ENCODE data around the gene TBX6. TPM values are rescaled to one million over a fixed set of nuclear protein-coding genes. Genes with fewer than 3 reads are reported as not detected.

The TBX6 gene
- total and polyA plus RNA-seq, 10 of the 15 experiments (the other 5 are each of a cell fraction or from before 2014, with no cell fraction given) = 0.08 to 0.90 (median 0.31) TPM; not detected in 2

GRCh38 chr16:30083216-30084055 is 8.3 kb downstream of the TBX6 start:
- Histone ChIP-seq H3K27ac (ENCODE audit: control insufficient read depth, insufficient read depth) (no peak overlapping the region), H3K9ac (ENCODE audit: control insufficient read depth, insufficient read depth, low read length) (no peak overlapping the region), H3K79me2 (ENCODE audit: control insufficient read depth, insufficient read depth, low read length) (peaks cover 6% of the 10 kb centered on the region), H4K20me1 (ENCODE audit: control insufficient read depth, insufficient read depth) (no peaks in the 10 kb centered on the region), H3K27me3 (replicated peaks in 1 of 2; ENCODE audit: control insufficient read depth in 2 of 2, insufficient read depth in 2 of 2, low read length in 1 of 2) (no peaks in the 10 kb centered on the region), H3K4me1 (ENCODE audit: control insufficient read depth, insufficient read depth, low read length) (no peaks in the 10 kb centered on the region), H3K4me3 (no peak overlapping the region), H2AFZ (ENCODE audit: control insufficient read depth, low read depth, low read length) (no peak overlapping the region), H3K36me3 (ENCODE audit: control insufficient read depth in 2 of 2, insufficient read depth in 2 of 2, low read length in 1 of 2) (peaks cover 26 to 39% of the 10 kb centered on the region in 2 experiments; a peak in 3 of 4 replicates), H3K9me3 (replicated peaks; ENCODE audit: control insufficient read depth, insufficient read depth, low read length) (no peaks in the 10 kb centered on the region), H3K4me2 (ENCODE audit: control insufficient read depth, insufficient read depth) (no peak overlapping the region)
- no TSS peak for BruUV-seq (replicated peaks)
- ChIA-PET SMC1A (ENCODE audit: uncharacterized antibody, unreplicated experiment) (interaction anchor here (2.1 kb wide), 1 partner anchor 8 kb away, joined by 5 read pairs; the partner anchor contains the start of gene TBX6), CTCF (interaction anchor here (1.6 kb wide), 1 partner anchor 10 kb away, joined by 3 read pairs; no protein-coding TSS in a partner anchor), RAD21 (ENCODE audit: unreplicated experiment) (no interaction called here), POLR2A (interaction anchor here (0.6 kb wide), 1 partner anchor 160 kb away, joined by 3 read pairs; no protein-coding TSS in a partner anchor)
- in situ Hi-C loops (cut with MboI) (loop anchor here (25.0 kb wide), 1 partner anchor 1804 kb away; no protein-coding TSS in a partner anchor), intact Hi-C loops (cut with micrococcal nuclease; ENCODE audit: unreplicated experiment) (no loop called here)
- no peak for TF ChIP-seq ZNF217 (IDR thresholded peaks at IDR 0.05)
- TF ChIP-seq POLR2A (IDR thresholded peaks at IDR 0.05; ENCODE audit: low read depth, low read length) = peak; percentile 44
- TF ChIP-seq SIN3A (IDR thresholded peaks at IDR 0.05; ENCODE audit: low read depth, low read length) = no peak
- TF ChIP-seq BACH1 (IDR thresholded peaks at IDR 0.05; ENCODE audit: borderline replicate concordance) = no peak
- no peak for TF ChIP-seq NRF1 (conservative IDR thresholded peaks at IDR 0.05; ENCODE audit: low read depth, low read length)
- TF ChIP-seq PKNOX1 (IDR thresholded peaks at IDR 0.05) = no peak
- WGBS (ENCODE audit: insufficient coverage, insufficient replicate concordance, low lambda C conversion rate, missing lambda C conversion rate) = 94% methylated on average over 24 of the region's 24 CpGs
- ATAC-seq (no peak; the same call in 2 of the 3 replicates), DNase-seq (ENCODE audit: low read depth, low spot score) (no peak), FAIRE-seq (no peak)

Measured in GM12878 (cell line).